HG03097 (cell line): ENCODE results near the gene TMOD1.
"Not testable (repeated sequence)": the region's sequence is repeated elsewhere in the genome, so short reads cannot be mapped to it uniquely, and the experiment has no call there.

Experiments used
- ATAC-seq: cut with Tn5 transposase; IDR thresholded peaks from one replicate; pipeline ENCODE4 v1.9.1; 2021; ENCODE audit not compliant: unreplicated experiment, low FRiP score

The TMOD1 gene

DNA sequence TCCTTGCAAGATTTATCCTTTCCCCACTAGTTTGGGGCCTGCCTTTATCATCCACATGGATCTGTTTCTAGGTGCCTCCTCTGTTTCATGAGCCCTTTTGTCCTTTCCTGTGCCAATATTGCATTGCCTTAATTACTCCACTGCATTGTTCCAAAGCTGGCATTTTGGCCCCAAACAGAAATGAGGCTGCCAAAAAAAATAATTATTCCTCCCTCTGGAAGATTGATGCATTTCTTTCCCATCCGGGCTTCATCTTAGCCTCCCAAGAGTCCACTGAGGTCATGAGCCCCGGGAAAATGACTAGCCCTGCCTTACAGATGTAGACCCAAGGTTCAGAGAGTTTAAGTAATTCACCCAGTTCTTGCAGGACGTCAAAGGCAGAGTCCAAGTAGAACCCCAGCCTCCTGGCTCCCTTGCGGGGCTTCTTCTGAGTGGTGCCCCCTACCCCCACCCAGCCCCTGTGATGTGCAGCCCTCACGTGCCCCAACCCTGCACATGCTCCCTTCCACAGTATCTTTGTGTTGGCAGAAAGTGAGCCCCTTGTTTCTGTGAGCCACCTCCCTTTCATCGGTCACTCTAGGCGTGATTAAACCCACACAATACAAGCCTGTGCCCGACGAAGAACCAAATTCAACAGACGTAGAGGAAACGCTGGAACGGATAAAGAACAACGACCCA, 62.1 kb downstream of the TMOD1 start:
- ATAC-seq, result no peak

DNA sequence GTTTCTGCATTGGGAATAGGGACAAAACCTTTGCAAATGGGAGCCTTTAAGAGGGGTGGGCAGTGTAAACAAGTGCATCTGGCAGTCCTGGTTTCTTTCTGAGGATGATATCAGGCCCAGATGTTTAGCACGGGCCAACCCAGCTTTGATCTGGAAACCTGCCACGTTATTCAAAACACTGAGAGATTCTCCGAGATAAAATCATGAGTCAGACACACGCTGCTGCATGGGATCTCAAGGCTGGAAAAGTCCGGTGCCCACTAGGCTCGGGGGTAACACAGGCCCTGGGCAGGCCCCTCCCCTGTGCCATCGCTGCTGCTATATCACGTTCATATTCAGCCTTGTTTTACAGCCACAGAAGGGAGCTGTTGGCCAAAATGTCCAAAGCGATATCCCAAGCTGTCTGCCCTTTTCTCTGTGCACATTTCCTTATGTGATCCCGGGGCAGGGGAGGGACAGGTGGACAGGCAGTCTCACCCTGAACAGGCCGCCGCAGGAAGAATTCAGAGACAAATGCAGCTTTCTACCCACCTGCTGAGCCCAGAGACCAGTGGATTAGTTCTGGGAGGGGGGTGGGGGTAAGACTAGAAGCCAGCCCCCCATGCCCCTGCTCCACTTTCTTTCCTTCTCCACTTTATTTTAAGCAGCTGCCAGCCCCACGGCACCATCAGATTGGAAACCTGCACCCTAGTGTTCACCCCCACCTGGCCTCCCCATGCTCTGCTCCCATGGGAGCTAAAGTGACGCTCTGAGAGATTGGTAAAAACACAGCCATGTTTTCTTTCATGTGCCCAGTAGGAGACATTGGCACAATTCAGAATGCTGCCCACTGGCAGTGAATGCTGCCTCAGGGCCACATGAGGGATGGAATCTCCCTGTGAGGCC, 63.1 kb downstream of the TMOD1 start:
- ATAC-seq, result no peak

DNA sequence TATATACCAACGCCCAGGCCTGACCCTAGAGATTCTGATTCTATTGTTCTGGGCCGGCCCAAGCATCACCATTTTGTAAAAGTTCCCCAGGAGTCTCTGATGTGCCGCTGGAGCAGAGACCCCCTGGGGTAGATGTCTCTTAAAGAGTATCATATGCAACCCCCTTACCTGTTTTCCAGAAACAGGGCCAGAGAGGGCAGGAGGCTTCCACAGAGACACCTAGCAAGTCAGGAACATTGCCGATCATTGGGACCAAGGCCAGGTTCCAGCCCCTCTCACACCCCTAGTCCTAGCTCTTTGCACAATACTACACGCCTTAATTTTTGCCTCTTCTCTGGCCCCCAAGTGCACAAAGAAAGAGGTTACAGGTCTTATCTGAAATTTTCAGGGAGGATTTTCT, 63.8 kb downstream of the TMOD1 start:
- no peak for ATAC-seq

DNA sequence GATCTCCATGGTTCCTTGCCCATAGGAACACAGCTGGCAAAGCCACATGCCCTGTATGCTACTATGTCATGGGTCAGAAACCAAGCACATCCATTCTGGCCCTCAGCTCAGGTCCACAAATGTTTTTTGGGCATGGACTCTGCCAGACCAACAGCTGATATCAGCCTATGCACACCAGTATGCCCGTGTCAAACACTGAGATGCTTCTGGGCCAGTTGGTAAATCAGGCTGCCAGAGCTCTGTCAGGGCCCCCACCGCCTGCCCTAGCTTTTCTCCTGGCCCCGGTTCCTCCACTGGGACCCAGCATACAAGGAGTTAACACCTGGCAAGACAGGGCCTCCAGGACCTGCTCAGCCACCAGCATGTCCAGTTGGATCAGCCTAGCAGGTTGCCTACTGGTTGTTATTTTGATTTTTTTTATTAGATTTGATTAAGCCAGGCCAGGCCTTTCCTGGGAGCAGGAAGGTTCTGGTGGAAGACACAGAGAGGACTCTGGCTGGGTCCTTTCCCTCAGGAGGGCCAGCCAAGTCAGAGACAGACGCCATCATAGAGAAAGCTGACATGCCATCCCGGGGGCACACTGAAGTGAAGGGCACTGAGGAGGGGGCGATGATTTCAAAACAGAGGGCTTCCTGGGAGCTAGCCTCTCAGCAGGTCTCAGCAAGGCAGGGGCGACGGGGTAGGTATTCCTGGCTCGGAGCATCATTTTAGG, 65.9 kb downstream of the TMOD1 start:
- no peak for ATAC-seq

DNA sequence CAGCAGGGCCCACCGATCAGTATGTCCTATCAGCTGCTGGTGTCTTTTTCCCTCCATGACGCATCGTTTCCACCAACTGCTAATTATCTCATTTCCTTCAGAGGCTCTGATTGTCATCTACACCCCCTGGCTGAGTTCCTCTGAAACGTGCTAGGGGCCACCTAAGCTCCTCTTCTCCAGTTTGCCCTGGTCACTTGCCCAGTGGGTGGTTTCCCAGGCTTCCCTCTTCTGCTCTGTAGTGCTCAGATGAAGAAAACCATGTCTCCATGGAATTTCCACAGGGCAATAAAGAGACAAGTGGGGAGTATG, 66.4 kb downstream of the TMOD1 start:
- ATAC-seq, result no peak

DNA sequence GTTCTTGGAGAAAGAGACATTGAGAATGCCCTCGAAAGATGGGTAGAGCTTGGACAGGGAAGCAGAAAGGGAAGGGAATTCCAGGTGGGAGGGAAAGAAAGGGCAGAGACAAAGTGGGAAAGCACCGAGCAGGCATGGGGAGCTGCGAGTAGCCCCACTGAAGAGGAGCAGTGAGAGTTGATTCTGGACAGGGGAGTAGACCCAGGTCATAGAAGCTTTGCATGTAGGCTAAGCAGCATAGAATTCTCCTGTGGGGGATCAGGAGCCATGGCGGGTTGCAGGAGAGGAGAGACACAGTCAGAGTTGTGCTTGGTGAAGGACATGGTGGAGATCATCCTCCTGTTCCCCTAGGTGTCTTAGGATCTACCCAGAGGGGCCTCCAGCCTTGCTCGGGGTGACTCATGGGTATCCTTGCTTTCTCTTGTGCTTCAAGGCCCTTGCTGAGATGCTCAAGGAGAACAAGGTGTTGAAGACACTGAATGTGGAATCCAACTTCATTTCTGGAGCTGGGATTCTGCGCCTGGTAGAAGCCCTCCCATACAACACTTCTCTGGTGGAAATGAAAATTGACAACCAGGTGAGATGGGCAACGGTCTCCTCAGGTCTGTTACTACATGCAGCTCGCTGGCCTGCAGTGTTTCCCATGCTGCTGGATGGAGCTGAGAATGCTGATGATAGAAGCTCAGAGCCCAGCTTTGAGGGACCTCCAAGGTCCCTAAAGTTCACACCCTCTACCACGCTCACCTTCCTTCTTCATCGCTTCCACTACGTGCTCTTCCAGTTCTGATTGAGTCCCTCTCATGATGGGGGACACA, 67.2 kb downstream of the TMOD1 start:
- no peak for ATAC-seq

DNA sequence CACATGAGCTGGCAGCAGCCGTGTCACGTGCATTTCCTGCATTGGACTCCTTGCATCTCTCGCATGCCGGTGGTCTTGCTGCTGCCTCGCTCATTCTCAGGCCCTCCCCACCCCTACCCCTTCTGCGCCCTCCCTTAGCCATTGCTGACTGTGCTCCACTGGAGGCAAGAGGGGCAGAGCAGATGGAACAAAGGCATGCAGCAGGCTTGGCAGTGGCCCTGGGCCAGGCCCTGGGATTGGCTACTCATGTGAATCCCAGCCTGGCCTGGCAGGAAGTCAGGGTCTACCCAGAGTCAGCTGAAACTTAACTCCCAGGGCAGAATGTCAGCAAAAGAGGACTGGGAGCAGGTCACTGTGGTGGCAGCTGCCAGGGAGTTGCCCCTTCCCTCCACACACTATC, 69.4 kb downstream of the TMOD1 start:
- ATAC-seq, result no peak

DNA sequence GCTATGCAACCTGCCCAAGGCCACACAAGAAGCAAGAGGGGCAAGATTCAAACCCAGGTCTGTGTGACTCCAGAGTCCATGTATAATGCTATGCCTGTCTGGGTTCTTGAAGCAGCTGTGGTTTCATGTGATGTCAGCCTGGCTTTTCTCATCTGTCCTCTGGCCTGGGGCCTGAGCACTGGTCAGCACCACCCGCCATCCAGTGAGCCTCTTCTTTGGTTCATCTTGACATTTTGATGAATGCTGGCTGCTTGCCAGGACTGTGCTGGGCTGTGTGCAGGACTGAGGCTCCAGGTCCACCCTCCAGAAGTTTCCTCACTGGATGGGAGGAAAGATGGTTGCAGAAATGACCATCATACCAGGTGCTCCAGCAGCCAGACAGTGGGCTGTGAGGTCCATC, 70.2 kb downstream of the TMOD1 start:
- no peak for ATAC-seq

DNA sequence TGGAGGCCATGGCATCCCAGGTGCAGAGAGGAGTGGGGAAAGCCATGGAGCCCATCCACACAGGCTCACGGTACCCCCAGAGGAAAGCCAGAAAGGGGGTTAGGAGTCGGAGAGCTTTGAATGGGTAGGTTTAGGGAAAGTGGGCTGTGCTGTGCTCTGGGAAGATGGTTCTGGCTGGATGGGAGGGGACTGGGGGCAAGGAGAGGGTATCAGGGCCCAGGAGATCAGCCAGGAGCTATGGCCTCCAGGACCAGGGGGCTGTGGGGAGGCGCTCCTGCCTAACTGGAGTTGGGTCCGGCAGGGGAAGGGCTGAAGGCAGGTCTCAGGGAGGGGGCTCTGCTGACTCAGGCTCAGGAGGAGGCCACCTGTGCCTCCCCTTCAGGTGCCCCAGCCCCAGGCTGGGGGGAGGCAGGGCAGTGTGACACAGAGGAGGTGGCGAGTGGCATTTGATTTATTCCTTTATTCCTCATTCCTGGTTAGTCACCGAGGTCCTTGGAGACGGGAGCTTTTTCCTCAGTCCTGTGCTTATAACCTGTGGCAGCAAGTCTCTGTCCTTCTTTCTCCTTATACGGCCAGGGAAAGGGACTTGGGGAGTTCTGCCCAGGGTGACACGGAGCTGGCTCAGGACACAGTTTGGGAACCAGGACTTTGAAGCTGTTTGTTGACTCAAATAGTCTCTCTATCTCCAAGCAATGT, 70.9 kb downstream of the TMOD1 start:
- ATAC-seq, result no peak

DNA sequence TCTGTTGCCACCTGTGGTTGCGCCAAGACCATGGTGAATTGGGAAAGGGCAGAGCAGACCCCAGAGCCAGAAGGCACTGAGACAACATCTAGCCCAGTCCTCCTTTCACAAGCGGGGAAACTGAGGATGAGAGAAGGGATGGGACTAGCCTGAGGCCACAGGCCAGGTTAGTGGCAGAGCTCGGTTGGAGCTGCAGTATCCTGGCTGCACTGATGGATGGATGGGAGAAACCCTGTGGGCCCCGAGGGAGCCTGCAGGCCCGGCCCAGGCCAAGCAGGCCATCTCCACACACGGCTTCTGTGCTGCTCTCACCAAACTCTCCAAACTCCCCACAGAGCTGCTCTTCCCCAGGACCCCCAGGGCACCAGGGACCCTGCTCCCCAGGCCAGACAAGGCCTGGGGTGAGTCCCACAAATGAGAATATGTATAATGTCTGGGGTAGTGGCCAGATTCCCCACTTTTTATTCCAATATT, 71.5 kb downstream of the TMOD1 start:
- ATAC-seq, result no peak

DNA sequence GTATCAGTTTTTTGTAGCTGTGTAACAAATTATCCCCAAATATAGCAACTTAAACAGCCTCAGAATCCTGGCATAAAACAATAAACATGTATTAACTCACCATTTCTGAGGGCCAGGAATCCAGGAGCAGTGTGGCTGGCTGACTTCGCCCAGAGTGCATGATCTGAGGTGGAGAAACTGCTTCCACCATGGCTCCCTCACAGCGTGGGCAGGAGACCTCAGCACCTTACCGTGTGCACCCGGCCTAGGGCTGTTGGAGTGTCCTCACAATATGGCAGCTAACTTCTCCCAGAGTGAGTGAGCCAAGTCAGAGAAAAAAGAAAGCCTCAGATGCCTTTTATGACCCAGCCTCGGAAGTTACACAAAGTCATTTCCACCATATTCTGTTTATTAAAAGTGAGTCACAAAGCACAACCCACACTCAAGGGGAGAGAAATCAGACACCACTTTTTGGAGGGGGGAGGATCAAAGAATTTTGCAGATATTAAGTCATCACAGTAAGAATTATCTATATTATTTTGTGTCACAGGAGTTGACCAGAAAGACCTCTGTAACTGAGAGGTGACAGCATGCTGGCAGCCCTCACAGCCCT, 72.1 kb downstream of the TMOD1 start:
- no peak for ATAC-seq

DNA sequence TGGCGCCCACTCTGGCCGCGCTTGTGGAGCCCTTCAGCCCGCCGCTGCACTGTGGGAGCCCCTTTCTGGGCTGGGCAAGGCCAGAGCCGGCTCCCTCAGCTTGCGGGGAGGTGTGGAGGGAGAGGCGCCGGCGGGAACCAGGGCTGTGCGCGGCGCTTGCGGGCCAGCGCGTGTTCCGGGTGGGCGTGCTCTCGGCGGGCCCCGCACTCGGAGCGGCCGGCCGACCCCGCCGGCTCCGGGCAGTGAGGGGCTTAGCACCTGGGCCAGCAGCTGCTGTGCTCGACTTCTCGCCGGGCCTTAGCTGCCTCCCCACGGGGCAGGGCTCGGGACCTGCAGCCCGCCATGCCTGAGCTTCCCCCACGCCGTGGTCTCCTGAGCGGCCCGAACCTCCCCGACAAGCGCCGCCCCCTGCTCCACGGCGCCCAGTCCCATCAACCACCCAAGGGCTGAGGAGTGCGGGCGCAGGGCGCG, 72.7 kb downstream of the TMOD1 start:
- ATAC-seq, result not testable (repeated sequence)

DNA sequence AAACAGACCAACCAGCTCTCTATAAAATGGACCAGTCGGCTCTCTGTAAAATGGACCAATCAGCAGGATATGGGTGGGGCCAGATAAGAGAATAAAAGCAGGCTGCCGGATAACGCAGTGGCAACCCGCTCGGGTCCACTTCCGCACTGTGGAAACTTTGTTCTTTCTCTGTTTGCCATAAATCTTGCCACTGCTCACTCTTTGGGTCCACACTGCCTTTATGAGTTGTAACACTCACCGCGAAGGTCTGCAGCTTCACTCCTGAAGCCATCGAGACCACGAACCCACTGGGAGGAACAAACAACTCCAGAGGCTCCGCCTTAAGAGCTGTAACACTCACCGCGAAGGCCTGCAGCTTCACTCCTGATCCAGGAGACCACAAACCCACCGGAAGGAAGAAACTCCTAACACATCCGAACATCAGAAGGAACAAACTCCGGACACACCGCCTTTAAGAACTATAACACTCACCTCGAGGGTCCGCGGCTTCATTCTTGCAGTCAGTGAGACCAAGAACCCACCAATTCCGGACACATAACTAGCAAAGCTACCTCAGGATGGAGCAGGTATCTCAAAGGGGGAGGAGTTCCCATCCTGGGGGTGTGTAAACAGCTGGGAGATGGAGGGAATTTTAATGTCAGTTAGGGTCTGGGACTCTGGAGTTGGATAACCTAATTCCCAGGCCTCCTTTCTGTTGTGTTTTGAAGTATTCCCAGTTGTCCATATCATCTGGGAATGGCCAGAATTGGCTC, 73.6 kb downstream of the TMOD1 start:
- not testable (repeated sequence) for ATAC-seq

DNA sequence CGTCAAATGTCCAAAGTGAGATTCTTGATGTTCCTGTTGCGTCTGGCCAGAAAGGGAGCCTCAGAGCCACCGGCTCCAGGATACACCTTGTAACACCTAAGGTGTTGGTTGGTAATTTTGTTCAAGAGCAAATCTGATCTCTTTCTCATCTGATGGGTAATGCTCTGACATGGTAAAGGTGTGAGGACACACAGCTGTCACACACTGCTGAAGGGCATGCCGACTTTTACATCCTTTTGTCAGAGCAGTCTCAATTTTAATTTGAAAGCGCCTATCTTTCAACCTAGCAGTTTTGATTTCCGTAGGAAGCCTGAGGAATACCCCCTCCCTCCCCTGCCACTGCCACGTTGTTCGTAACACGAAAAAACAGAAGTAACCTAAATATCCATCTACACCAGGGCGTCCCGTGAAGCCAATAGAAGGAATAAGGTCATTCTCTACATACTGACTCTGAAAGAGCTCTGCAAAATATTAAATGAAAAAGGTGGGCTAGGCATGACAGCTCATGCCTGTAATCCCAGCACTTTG, 74.3 kb downstream of the TMOD1 start:
- ATAC-seq, result no peak

DNA sequence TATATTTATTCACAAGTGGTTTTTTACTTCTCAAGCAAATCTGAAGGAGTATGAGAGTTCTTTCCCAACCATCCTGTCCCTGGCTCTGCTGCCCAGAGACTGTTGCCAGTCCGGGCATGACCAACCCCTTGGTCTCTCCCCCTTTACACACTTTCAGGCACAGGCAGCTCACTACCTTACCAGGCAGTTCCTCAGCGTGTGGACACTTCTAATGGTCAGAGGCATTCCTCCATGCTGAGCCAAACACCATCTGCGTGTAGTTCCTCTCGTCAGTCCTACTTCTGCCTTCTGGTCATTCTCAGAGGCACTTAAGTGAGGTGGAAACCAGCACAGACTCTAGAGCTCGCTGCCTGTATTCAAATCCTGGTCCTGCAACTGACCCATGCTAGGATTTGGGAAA, 75.6 kb downstream of the TMOD1 start:
- no peak for ATAC-seq

DNA sequence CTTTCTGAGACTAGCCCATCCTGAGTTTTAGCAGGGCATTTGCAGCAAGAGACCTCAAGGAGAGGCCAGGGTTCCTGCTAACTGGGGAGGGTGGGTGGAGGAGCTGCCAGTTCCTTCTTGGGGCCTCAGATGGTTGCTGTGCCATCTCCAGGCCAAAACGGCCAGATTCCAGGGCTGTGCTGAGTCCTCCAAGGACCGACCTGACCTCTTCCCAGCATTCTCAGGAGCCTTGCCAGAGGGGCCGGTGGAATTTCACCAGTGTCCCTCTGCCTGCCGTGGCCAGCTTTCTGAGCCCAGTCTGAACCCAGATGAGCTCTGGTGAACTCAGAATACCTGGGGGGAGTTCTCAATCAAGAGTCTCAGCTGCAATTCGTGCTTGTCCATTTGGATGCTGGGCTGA, 77.4 kb downstream of the TMOD1 start:
- ATAC-seq, result no peak

DNA sequence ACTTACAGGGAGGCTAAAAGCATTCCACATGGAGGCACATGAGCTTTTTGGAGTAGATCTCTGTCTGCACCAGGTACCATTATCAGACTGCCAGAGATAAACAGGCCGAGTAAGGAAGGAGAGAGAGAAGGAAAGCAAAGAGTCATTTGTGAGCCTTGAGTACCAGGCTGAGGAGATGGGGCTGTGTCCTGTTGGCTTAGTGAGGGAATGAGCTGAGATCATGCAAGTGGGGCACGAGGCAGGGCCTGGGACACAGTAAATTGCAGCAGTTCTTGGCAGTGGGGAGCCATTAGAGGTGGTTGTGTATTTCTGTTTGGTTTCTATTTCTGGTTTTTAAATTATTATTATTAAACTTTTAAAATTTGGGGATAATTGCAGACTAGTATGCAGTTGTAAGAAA, 78.4 kb downstream of the TMOD1 start:
- ATAC-seq, result no peak

DNA sequence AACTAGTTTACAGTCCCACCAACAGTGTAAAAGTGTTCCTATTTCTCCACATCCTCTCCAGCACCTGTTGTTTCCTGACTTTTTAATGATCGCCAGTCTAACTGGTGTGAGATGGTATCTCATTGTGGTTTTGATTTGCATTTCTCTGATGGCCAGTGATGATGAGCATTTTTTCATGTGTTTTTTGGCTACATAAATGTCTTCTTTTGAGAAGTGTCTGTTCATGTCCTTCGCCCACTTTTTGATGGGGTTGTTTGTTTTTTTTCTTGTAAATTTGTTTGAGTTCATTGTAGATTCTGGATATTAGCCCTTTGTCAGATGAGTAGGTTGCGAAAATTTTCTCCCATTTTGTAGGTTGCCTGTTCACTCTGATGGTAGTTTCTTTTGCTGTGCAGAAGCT, 80.1 kb downstream of the TMOD1 start:
- ATAC-seq, result not testable (repeated sequence)

DNA sequence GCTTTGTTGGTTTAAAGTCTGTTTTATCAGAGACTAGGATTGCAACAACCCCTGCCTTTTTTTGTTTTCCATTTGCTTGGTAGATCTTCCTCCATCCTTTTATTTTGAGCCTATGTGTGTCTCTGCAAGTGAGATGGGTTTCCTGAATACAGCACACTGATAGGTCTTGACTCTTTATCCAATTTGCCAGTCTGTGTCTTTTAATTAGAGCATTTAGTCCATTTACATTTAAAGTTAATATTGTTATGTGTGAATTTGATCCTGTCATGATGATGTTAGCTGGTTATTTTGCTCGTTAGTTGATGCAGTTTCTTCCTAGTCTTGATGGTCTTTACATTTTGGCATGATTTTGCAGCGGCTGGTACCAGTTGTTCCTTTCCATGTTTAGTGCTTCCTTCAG, 83.3 kb downstream of the TMOD1 start:
- not testable (repeated sequence) for ATAC-seq
